GM21447 (cell line): ENCODE measurements around the gene TSPOAP1.
A peak's percentile ranks its signal among the peaks of the same experiment; 100 is the strongest.

Source experiments
- ATAC-seq: cut with Tn5 transposase; IDR thresholded peaks from one replicate; pipeline ENCODE4 v1.9.1; 2021; ENCODE audit not compliant: unreplicated experiment

TSPOAP1 gene

DNA sequence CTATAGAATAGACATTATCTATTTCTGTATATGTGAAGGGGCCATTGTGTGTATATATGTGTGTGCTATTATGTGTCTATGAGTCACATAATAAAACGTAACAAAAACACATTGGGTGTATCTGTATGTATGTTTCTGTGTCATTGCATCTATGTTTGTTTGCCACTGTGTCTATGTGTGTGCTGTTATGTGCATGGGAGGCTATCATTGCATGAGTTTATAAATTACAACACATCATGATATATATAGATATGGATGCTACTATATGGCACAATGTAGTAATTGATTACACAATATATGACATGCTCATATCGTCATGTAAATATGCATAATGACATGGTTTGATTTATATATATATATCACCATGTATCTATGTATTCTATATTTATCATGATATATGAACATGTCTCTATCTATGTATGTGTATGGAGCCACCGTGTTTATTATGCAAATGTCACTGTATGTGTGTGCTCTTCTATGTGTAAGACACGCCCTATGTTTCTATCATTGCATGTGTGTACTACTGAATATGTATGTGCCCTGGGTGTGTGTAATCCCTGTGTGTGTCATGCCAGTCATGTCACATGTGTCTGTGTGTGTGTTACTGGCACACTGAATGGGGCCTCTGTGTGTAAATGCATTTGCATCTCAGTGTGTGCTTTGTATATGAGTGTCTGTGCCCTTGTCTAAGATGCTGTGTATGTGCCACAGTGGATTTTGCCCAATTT is 1.4 kb upstream of the TSPOAP1 start:
- ATAC-seq: peak; percentile 7

DNA sequence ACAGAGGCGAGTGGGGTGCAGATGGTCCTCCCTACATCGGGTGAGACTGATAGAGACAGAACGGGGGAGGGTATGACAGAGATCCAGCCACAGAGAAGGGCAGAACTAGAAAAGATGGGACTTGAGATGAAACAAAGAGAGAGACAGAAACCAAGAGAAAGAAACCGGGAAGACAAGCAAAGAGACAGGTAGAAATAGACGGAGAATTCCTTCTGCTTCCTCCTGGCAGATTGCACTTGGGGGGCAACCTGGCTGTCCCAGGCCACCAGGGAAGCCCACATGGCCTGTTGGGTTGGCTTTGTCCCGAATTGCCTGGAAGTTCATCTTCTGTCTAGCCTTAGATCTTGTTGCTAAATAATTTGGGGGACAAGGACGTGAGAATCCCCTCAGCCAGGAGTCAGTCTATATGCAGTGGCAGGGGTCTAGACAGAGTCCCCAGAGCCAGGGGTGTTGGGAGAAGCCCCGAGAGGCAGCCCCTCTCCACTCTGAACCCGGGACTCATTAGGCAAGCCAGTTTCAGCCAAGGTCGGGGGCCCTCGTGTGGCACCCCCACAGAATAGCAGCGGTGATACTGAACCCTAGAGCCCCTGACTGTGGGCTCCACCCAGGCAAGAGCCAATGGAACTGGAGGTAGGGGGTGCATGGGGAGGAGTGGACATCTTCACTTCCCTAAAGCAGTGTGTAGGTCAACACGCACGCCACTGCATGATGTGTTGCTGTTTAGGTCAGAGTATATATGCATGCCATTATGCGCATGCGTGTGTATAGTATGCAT is 627 bp upstream of the TSPOAP1 start:
- ATAC-seq: peak; percentile 38

DNA sequence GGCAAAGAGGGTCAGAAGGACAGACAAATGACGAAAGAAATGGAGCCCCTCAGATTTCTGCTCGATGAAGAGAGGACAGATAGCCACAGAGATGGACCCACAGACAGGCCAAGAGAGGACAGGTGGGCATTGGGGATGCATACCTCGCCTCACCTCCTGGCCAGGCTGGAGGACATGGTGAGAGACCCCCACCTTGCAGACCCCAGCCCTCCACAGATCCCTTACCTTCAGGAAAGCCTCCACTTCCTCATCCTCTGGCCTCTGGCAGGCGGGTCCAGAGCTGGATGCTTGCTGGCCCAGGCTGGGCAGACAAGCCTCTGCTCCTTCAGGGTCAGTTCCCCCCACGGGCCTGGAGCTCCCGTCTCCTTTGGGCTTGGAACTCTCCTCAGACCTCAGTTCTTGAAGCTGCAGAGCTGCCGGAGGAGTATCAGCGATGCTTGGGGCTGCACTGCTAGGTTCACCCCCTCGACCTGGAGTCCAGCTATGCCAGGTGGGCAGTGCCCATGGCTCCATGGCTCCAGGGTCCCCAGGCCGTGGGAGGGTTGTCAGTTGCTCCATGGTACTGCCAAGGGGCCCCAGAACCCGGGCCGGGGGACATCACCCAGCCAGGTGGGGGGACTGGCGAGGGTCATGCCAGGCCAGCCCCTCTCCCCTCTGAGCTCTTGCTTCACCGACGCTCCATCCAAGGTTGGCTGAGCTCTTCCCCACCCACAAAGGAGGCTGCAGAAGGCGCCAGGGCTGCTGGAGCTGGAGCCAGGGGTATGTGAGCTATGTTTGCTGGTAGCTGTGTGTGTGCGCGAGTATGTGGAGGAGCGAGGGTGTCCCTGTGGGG is 1.0 kb downstream of the TSPOAP1 start:
- ATAC-seq: no peak

DNA sequence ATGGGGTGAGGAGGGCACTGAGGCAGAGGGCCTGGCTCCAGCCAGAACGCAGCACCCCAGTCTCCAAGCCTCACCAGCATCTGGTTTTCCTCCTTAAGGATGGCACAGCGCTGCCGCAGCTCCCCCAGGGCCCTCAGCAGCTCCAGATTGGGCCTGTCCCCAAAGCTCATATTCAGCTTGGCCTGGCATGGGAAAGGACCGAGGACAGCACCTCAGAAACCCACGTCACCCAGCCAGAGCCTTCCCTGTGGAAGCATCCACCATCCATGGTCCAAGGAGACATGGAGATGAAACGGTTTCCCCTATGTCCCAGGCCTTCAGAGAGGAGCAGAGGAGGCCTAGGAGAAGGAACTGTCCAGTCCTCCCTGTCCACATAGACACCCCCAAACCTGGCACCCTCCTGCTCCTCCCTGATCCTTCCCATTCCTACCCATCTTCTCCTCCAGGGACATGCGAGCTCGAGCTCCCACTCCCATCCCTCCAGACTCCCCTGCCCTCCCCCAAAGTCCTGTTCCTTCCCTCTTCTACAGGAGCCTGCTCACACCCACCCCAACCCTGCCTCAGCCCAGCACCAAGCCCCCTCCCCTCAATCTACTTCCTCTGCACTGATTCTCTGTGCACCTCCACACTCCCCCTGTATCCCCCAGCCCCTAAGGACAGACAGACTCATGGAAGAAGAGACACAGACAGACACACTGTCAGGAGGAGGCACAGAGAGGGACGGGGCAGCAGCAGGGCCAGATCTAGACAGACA is 1.8 kb downstream of the TSPOAP1 start:
- no peak for ATAC-seq

- no peak for ATAC-seq
Measured at GRCh38 chr17:58325976-58326468, 2.6 kb downstream of the TSPOAP1 start.

- ATAC-seq: no peak
Measured at GRCh38 chr17:58325289-58325726, 3.3 kb downstream of the TSPOAP1 start.

GRCh38 chr17:58324409-58325288 is 3.9 kb downstream of the TSPOAP1 start:
- no peak for ATAC-seq

- ATAC-seq: no peak
Measured at GRCh38 chr17:58324056-58324408, 4.6 kb downstream of the TSPOAP1 start.

DNA sequence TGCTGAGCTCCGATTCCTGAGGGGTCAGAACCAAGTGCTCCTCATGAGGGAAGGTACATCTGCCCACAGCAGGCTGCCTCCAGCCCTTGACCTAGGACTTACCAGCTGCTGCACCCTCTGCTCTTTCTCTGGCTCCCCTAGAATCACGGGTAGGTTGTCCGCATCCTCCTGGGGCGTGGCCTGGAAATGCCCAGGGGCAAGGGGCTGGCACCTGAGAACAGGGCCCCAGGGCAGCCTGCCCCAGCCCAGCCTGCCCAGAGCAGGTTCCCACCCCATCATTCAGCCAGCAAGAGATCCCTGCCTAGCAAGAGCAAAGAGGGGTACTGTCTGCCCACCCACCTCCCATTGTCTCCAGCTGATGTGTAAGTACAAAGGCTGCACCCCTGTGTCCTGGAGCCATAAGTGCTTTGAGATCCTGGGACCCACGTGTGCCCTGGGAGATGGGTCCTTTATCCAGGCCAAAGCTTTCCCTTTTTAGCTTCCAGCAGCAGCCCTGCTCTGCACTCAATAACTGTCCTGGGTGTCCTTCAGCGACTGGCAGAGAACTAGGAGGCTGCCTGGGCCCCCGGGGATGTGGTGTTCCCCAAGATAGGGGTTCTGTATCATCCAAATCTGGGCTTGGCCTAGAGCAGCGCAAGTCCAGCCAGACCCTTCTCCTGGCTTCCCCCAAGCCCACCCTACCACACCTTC is 5.1 kb downstream of the TSPOAP1 start:
- ATAC-seq: no peak

DNA sequence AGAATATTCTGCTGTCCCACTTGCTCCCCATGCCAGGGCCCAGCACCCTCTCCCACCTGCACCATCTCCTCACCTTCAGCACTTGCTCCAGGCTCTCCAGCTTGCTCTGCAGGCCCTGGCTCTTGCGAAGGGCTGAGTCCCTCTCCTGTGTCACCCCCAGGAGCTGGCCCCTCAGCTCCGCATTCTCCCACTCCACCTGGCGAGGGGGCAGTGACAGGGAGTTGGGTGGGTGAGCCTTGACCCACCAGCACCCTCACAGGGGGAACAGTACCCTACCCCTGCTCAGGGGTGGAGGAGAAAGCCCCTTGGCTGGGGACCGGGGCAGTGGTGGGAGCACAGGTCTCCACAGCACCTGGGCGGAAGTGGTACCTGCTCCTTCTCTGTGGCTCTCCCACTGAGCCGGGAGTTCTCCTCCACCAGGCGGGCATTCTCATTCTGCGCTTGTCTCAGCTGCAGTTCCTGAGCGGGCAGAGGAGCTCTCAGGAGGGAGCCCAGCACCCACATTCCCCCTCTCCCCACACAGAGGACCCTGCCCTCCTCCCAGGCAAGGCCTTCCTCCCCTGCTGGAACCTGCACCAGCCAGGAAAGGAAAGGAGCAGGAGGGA is 5.9 kb downstream of the TSPOAP1 start:
- no peak for ATAC-seq

DNA sequence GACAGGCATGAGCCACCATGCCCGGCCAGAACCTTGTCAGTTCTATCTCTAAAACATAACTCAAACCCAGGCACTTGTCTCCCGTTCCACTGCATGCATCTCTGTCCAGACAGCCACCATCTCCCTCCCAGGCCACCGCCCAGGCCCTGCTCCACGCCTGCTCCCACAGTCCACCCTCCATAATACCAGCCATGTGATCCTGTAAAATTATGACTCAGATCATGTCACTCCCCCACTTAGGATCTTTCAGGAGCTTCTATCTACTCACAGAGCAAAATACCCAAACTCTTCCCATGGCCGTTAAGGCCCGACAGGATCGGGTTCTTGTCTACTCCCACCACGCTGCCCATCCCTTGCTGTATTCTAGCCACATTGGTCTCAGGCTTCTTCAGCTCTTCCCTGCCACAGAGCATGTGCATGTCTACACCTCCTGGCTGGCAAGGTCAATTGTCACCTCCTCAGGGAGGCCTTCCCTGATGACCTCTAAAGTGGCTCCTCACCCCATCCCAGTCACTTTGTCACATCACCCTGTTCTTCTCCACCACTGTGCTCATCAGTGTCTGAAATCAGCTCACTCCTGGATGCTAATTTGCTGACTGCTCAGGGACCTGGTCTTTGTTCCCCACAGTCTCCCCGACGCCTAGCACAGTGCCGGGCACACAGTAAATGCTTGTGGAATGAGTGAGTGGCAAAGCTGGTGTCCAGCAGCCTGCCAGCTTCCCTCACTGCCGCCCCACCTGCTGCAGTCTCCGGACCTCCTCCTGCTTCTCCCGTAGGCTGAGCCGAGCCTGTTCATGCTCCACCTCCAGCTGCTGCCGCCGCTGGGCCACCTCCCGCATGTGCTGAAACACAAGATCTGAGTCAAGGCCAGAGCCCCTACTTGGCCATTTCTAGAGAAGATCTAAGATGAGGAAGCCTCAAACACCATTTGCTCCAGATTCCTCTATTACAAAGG is 6.7 kb downstream of the TSPOAP1 start:
- ATAC-seq: no peak

DNA sequence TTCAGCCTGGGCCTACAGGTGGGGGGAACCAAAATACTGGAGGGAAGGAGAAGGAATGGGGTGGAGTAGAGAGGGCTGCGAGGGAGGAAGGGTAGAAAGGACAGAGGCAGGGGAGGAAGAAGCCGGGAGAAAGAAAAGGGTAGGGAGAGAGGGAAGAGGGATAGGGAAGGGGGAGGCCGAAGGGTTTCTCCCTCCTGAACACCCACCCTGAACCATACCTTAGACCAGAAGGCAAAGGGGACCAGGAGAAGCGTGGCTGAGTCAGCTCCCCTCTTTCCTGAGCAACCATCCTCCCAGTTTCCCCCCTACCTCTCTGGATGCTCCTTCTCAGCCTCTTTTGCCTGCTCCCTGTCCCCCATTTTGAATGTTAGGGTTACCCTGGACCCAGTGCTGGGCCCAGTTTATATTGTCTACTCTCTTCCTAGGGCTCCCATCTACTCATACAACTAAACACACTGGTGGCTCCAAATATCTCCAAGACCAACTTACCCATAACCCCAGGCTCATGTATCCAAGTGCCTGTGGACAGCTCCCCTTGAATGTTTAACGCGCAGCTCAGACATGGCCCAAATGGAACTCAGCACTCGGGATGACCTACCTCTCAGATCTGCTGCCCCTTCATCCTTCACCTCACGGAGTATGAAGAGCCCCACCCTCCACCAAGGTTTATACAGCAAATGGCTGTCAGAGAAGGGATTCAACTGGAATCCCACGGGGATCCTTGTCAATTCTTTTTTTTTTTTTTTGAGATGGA is 7.8 kb downstream of the TSPOAP1 start:
- no peak for ATAC-seq

GRCh38 chr17:58320163-58320558 is 8.4 kb downstream of the TSPOAP1 start:
- no peak for ATAC-seq

DNA sequence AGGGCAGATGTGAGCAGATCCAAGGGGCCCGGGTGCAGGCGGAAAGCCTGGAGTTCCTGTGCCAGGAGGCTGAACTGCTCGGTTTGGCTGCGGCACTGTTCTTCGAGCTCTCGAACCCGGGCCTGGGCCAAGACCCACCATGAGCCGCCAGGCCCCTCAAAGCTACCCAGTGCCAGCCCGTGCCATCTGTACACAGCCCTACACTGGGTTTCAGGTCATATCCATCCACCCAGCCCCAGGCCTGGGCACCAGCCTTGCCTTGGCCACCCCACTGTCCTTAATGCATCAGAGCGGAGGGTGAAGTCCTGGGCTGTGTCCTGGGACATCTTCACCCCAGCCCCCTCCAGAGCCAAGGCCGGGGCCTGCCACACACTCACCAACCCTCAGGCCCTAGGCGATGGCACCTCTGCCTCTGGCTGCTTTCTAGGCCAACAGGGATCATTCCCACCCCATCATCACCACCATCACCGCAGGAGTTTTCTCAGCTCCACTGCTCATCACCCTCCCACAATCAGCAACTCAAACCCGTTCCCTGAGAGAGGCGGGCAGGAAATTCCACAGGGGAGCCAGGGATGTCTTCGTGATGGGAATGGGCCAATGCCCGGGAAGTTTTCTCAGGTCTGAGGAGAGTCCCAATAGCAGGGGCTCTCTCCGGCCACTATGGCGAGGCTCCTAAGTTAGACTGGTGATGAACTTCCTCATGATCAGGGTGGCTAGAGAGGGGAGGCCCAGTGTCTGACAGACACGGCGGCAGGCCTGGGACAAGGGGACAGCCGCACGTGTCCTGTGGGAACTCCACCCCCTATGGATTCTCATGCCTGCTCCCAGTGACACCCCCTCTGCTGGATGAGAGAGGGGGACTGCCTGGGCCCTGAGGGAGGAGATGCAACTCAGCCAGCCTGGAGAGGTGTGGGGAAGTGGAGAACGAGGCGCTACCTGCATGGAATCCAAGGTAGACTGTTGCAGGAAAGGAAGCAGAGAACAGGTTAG is 9.1 kb downstream of the TSPOAP1 start:
- ATAC-seq: no peak

DNA sequence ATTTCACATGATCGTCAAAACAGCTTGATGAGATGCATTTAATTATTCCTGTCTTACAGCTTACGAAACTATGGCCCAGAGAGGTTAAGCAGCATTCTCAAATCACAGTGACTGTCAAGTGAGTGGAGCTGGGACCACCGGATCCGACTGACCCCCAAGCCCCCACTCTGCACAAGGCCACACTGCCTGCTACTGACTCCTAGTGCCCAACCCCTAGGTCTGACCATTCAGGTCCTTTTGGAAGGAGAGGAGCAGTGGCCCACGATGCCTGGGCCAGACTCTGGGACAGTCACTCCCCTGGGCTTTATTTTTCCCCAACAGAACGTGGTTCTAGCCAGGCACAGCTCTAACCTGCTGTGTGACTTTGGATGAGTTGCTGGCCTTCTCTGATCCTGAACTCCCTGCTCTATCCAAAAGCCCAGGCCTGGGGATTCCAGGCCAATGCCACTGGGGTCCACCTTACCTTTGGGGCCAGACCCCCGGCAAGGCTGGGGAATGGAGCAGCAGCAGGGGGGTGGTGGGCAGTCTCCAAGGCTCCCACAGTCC is 9.9 kb downstream of the TSPOAP1 start:
- ATAC-seq: no peak
